ENCODE data around the gene NOX5. TPM values are rescaled to one million over a fixed set of nuclear protein-coding genes. Genes with fewer than 3 reads are reported as not detected.

NOX5 gene
- total RNA-seq, 1 donor from 2014 or later, result 0.74 TPM

- H3K4me1 ChIP-seq, result no peaks in the 10 kb centered on the region
- peak; percentile 8 to 31 for DNase-seq (ENCODE audit: extremely low spot score in 2 of 2)
- no peak overlapping the region for H3K27ac ChIP-seq
- H3K9me3 ChIP-seq, result no peaks in the 10 kb centered on the region
- intact Hi-C loops (cut with DNase I), result no loop called here
- TF ChIP-seq CTCF (IDR thresholded peaks at IDR 0.05) (no peak), POLR2AphosphoS5 (IDR thresholded peaks at IDR 0.05; ENCODE audit: insufficient read depth in 1 of 2, low read depth in 1 of 2) (no peak), POLR2A (IDR thresholded peaks at IDR 0.05) (no peak)
- H3K36me3 ChIP-seq, result no peaks in the 10 kb centered on the region
- H3K4me3 ChIP-seq, result no peak overlapping the region
- H3K27me3 ChIP-seq, result no peaks in the 10 kb centered on the region
These were observed 19.3 kb upstream of the NOX5 start for GRCh38 chr15:68994981-68995761.

GRCh38 chr15:68997050-68997449 lies 17.4 kb upstream of the NOX5 start:
- TF ChIP-seq CTCF (IDR thresholded peaks at IDR 0.05) (no peak), POLR2AphosphoS5 (IDR thresholded peaks at IDR 0.05; ENCODE audit: insufficient read depth in 1 of 2, low read depth in 1 of 2) (no peak), POLR2A (IDR thresholded peaks at IDR 0.05) (no peak)
- H3K4me1 ChIP-seq, result no peaks in the 10 kb centered on the region
- peak; percentile 37 to 58 for DNase-seq (ENCODE audit: extremely low spot score in 2 of 2)

GRCh38 chr15:68997930-68998777 lies 16.3 kb upstream of the NOX5 start:
- Histone ChIP-seq H3K36me3 (no peaks in the 10 kb centered on the region), H3K4me3 (no peak overlapping the region), H3K9me3 (no peaks in the 10 kb centered on the region), H3K27me3 (no peaks in the 10 kb centered on the region), H3K4me1 (no peaks in the 10 kb centered on the region), H3K27ac (no peak overlapping the region)
- intact Hi-C loops (cut with DNase I), result no loop called here
- DNase-seq (ENCODE audit: extremely low spot score in 2 of 2), result peak; percentile 37 to 46
- no peak for TF ChIP-seq POLR2AphosphoS5 (IDR thresholded peaks at IDR 0.05; ENCODE audit: insufficient read depth in 1 of 2, low read depth in 1 of 2)
- no peak for TF ChIP-seq POLR2A (IDR thresholded peaks at IDR 0.05)

More at GRCh38 chr15:68997050-68997449, 17.4 kb upstream of the NOX5 start:
- Histone ChIP-seq H3K27ac (no peak overlapping the region), H3K27me3 (no peaks in the 10 kb centered on the region), H3K9me3 (no peaks in the 10 kb centered on the region), H3K4me3 (no peak overlapping the region), H3K36me3 (no peaks in the 10 kb centered on the region)
- intact Hi-C loops (cut with DNase I), result no loop called here

GRCh38 chr15:68999091-68999490 lies 15.4 kb upstream of the NOX5 start:
- no peak for TF ChIP-seq POLR2AphosphoS5 (IDR thresholded peaks at IDR 0.05; ENCODE audit: insufficient read depth in 1 of 2, low read depth in 1 of 2)
- TF ChIP-seq CTCF (IDR thresholded peaks at IDR 0.05), result no peak
- no peak for TF ChIP-seq POLR2A (IDR thresholded peaks at IDR 0.05)
- Histone ChIP-seq H3K9me3 (no peaks in the 10 kb centered on the region), H3K4me1 (no peaks in the 10 kb centered on the region), H3K27me3 (no peaks in the 10 kb centered on the region), H3K27ac (no peak overlapping the region), H3K4me3 (no peak overlapping the region), H3K36me3 (no peaks in the 10 kb centered on the region)
- DNase-seq (ENCODE audit: extremely low spot score in 2 of 2), result peak; percentile 28 to 42
- intact Hi-C loops (cut with DNase I), result no loop called here

- DNase-seq (ENCODE audit: extremely low spot score in 2 of 2), result peak; percentile 25 to 43
- Histone ChIP-seq H3K9me3 (no peaks in the 10 kb centered on the region), H3K36me3 (no peaks in the 10 kb centered on the region), H3K4me3 (no peak overlapping the region), H3K4me1 (no peaks in the 10 kb centered on the region), H3K27ac (no peak overlapping the region), H3K27me3 (no peaks in the 10 kb centered on the region)
- TF ChIP-seq POLR2AphosphoS5 (IDR thresholded peaks at IDR 0.05; ENCODE audit: insufficient read depth in 1 of 2, low read depth in 1 of 2) (no peak), POLR2A (IDR thresholded peaks at IDR 0.05) (no peak), CTCF (IDR thresholded peaks at IDR 0.05) (no peak)
- intact Hi-C loops (cut with DNase I), result no loop called here
These were observed 14.4 kb upstream of the NOX5 start for GRCh38 chr15:69000091-69000490.

Measured in vagina (tissue), 2 donors.